Activated T-cell treated with anti-CD3 and anti-CD28 coated beads for 4 hours (primary cell): ENCODE measurements around the gene CAPZA2.
"Not testable (repeated sequence)": the region's sequence is repeated elsewhere in the genome, so short reads cannot be mapped to it uniquely, and the experiment has no call there.

Experiments
- DNase-seq: peaks from one replicate; pipeline ENCODE4 v3.0.0-alpha.2; 2020

The CAPZA2 gene

GRCh38 chr7:116955801-116956476 lies 93.6 kb downstream of the CAPZA2 start:
- no peak for DNase-seq

- no peak for DNase-seq
Measured at GRCh38 chr7:116956477-116956804, 94.1 kb downstream of the CAPZA2 start.

DNA sequence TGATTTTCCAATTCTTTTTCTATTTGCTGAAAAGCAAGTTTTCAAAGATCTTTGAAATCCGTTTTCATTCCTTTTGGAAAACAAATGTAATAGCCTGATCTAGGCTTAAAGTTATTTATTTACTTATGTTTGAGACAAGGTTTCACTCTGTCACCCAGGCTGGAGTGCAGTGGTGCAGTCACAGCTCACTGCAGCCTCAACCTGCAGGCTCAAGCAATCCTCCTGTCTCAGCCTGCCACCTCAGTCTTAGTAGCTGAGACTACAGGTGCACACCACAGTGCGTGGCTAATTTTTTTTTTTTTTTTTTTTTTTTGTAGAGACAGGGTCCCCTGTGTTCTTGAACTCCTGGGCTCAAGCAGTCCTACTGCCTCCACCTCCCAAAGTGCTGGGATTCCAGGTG lies 95.5 kb downstream of the CAPZA2 start:
- DNase-seq, result no peak

- not testable (repeated sequence) for DNase-seq
Measured at GRCh38 chr7:116961966-116962673, 99.7 kb downstream of the CAPZA2 start.

DNA sequence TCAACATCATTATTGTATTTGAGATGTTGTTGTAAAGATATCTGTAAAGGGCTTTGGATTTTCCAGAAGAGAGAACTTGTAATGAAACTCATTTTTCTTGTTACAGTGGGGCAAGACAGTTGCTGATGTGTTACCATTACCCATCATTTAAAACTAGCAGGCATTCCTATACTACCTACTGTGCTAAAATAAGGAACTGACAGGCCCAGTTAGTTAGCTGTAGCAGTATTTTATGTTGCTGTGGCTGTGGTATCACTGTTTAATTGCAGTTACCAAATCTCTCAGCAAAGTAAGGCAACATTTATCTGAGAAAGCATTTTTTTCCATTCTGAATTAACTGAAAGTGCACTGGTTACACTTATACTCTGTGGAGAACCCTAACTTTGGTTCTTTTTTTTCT lies 100.8 kb downstream of the CAPZA2 start:
- DNase-seq, result no peak

GRCh38 chr7:116966601-116967000 lies 104.2 kb downstream of the CAPZA2 start:
- DNase-seq, result no peak

GRCh38 chr7:116967254-116967922 lies 105.0 kb downstream of the CAPZA2 start:
- no peak for DNase-seq

DNA sequence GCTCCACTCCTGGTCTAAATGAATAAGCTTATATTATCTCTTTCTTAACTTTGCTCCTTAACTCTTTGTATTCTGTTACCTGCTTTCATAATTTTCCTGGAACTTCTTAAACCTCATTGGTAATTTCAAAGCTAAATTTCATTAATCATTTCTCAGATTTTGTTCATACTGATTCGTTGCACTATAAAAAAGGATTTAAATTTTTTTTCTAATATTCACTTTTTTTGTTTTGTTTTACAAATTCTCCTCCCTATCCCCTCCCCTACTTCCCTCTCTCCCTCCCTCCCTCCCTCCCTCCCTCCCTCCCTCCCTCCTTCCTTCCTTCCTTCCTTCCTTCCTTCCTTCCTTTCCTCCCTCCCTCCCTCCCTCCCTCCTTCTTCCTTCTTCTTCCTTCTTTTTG lies 105.6 kb downstream of the CAPZA2 start:
- DNase-seq, result no peak

GRCh38 chr7:116968631-116969030 lies 106.2 kb downstream of the CAPZA2 start:
- no peak for DNase-seq

DNA sequence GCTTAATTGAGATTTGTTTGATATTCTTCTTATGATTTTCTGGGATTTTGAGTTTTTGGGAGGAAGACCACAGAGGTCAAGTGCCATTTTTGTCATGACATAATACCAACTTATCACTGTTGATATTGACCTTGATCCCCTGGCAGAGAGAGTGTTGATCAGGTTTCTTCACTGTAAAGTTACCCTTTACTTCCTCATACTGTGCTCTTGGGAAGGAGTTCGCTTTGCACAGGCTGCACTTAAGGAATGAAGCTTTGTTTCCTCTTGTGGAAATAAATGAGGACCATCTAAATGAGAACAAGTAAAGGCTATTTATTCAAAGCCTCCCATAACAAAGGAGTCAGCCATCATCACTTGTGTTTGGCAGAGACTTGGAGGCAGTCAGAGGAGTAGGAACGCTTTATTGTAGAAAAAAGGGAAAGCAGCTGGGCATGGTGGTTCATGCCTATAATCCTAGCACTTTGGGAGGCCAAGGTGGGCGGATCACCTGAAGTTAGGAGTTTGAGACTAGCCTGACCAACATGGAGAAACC lies 107.0 kb downstream of the CAPZA2 start:
- DNase-seq, result no peak

DNA sequence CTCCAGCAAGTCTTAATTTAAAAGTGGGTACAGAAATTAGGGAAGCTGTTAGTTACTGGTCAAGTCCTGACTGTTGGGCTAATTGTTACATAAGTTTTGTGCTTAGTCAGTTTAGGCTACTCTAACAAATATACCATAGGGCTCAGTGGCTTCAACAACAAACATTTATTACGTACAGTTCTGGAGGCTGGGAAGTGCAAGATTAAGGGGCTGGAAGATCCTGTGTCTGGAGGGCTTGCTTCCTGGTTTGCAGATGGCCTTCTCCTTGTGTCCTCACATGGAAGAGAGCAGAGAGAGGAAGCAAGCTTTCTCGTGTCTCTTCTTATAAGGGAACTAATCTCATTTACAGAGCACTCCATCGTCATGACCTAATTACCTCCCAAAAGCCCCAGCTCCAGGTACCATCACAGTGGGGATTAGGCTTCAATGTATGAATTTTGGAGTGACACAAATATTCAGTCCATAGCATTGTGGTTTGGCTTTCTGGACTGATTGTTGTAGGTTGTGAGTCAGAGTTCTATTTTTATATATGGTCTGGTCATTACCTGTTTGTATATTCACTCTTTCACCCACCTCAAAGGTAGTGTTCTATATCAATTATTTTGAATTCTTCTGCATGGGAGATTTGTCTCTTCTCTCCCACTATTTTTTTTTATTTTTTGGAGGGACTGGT lies 108.0 kb downstream of the CAPZA2 start:
- DNase-seq, result no peak

DNA sequence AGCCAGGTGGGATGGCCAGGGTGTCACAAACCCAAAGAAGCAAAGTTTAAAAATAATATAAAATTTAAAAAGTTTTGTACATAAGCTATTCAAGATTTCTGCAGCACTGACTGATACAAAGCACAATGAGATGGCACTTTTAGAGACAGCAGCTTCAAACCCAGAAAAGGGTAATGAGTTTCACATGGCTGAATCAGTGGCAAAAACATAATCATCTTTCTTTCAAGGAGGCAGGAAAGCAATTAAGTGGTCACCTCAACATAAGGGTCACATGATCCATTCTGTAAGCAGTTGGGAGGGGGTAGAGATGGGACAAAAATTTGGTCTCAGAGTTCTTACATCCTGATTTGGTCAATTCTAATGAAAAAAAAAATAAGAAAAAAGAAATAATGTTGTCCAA lies 108.8 kb downstream of the CAPZA2 start:
- not testable (repeated sequence) for DNase-seq
